HG03196 (cell line): ENCODE measurements around the gene PROS1.

ENCODE experiments used
- ATAC-seq: cut with Tn5 transposase; IDR thresholded peaks from one replicate; pipeline ENCODE4 v1.9.1; 2021; ENCODE audit not compliant: unreplicated experiment

The PROS1 gene

GRCh38 chr3:93973131-93974126, at the start of gene PROS1:
TSS of gene PROS1 (minus strand) at chr3:93973896. CDS start at chr3:93973749, 147 bp downstream.
- ATAC-seq, result peak; percentile 85

- ATAC-seq, result no peak
These were observed 46.6 kb upstream of the PROS1 start for GRCh38 chr3:94020293-94020692.

GRCh38 chr3:94019659-94020058, 46.0 kb upstream of the PROS1 start:
- no peak for ATAC-seq

- ATAC-seq, result no peak
These were observed 41.3 kb upstream of the PROS1 start for GRCh38 chr3:94015025-94015424.

DNA sequence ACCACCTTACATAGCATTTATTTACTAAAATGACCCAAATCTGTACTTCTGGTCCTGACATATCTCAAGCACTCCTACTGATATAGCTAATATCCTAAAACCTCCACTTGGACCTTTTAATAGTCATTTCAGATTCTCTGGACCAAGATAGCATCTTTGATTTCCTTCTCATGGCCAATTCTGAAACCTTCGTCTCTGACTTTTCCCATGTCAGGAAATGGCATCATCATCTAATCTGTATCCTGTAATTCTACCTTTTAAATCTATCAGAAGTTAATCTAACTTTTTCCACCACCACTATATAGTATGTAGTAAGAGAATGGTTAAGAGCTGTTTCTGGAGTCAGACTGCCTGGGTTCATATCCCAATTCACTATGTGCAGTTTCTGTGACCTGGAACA, 38.5 kb upstream of the PROS1 start:
- no peak for ATAC-seq

- no peak for ATAC-seq
These were observed 37.6 kb upstream of the PROS1 start for GRCh38 chr3:94011233-94011711.

GRCh38 chr3:94009608-94010007, 35.9 kb upstream of the PROS1 start:
- ATAC-seq, result no peak

- no peak for ATAC-seq
These were observed 34.6 kb upstream of the PROS1 start for GRCh38 chr3:94008253-94008652.

- peak; percentile 91 for ATAC-seq
These were observed 30.7 kb upstream of the PROS1 start for GRCh38 chr3:94004301-94004910.

GRCh38 chr3:94001827-94002495, 28.3 kb upstream of the PROS1 start:
- ATAC-seq, result no peak

- ATAC-seq, result no peak
These were observed 27.5 kb upstream of the PROS1 start for GRCh38 chr3:94001191-94001590.

GRCh38 chr3:93994056-93994455, 20.4 kb upstream of the PROS1 start:
- no peak for ATAC-seq

DNA sequence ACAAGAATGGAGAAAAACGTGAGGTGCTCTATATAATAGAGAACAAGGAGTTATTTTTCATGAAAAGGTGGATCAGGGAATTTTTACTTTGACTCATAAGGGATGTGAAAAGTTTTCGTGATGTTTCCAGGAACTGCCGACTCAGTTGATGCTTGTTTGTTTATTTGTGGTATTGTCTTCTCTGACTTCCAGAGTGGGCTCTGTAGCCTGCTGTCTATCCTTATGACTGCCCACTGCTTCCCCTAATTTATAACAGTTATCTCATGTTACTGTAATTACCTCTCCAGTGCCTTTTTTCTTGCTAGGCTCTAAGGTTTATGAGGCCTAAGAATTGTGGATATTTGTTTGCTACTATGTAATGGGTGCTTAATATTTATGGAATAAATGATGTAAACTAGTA, 18.5 kb upstream of the PROS1 start:
- no peak for ATAC-seq

DNA sequence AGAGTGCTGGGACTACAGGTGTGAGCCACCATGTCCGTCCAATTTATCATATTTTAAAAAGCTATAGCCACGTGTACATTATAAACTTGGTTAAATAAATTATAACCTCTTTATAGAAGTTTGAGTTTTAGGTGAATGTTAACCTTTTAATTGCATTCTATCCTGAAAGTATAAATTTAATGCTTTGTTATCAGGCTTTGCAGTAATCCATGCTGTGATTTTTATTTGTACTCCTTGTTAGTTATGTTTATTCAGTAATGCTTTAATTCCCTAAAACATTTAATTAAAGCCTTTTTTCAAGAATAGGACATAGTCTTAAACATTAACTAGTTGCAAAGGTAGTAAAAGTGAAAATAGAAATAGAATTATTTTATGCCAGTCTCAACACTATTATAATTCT, 17.9 kb upstream of the PROS1 start:
- no peak for ATAC-seq

DNA sequence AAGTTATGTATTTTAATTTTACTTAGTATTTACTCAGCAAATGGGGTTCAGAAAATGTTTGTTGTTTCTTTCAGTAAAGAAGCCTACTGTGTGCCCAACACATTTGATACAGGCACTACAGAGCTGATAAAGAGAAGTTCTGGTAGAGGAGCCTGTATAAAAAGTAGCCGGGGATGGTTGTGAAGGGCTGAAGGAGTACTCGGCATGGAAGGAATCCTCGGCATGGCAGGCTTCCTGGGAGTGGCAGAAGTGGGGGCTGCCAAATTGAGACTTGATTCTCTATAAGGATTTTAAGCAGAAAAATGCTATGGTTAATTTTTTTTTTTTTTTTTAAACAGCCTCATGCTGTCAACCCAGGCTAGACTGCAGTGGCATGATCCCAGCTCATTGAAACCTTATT, 15.5 kb upstream of the PROS1 start:
- ATAC-seq, result no peak

DNA sequence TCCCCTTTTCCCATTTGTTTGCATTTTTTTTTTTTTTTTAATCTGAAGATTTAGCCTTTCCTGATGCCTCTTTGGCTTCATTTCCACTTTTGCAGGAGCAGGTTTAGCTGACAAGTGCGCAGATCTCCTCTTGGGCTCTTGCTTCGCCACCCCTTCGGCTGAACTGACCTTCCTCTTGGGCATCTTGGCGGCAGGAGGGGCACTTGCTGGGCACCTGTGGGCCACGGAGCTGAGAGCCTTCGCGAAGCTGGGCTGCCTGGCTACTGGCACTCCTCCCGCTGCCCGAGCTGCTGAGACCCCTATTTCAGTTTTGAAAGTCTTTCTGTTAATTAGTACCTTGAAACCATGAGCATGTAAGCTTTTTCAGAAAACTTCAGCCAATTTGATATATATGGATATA, 15.1 kb upstream of the PROS1 start:
- no peak for ATAC-seq

DNA sequence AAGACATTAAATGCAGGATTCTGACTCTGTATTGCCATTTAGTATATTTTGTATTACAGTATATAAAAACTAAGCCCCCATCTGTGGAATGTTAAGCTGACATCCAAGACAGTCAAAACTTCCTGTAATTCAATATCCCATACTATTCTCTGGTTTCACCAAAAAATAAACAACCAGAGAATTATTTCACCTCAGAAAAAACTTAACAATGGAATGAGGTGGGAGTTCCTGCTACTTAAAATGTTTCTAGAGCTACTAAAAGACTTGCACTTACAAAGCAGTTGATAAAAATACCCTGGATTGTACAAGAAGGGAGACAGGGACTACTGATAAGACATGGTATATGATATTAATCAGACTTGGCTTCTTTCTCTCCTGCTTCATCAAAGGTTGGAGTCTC, 14.6 kb upstream of the PROS1 start:
- no peak for ATAC-seq

DNA sequence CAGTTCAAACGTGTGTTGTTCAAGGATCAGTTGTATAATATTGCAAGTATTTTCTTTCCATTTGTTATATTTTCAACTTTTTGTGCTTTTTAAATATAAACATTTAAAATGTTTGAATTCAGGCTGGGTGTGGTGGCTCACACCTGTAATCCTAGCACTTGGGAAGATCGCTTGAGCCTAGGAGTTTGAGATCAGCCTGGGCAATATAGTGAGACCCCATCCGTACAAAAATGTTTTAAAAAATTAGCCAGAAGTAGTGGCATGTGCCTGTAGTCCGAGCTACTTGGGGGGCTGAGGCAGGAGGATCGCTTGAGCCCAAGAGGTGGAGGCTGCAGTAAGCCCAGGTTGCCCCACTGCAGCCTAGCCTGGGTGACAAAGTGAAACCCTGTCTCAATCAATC, 10.9 kb upstream of the PROS1 start:
- ATAC-seq, result no peak

DNA sequence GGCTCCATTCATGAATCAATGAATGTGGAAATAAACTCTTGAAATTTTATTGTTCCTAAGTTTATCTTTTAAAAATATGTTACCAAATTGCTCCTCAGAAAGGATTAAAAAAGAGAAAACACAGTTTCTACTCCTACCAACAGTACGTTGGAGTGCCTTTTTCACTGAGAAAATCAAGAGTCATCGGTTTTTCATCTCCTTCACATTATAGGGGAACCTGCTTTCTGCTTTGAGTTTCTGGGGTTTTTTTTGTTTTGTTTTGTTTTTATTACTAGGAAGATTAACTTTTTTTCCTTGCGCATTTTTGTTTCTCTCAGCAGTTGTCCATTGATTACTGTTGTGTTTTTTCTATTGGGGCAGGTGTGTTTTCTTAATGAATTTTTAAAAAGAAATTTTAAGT, 9.7 kb upstream of the PROS1 start:
- ATAC-seq, result no peak

GRCh38 chr3:93981649-93982048, 8.0 kb upstream of the PROS1 start:
- no peak for ATAC-seq

DNA sequence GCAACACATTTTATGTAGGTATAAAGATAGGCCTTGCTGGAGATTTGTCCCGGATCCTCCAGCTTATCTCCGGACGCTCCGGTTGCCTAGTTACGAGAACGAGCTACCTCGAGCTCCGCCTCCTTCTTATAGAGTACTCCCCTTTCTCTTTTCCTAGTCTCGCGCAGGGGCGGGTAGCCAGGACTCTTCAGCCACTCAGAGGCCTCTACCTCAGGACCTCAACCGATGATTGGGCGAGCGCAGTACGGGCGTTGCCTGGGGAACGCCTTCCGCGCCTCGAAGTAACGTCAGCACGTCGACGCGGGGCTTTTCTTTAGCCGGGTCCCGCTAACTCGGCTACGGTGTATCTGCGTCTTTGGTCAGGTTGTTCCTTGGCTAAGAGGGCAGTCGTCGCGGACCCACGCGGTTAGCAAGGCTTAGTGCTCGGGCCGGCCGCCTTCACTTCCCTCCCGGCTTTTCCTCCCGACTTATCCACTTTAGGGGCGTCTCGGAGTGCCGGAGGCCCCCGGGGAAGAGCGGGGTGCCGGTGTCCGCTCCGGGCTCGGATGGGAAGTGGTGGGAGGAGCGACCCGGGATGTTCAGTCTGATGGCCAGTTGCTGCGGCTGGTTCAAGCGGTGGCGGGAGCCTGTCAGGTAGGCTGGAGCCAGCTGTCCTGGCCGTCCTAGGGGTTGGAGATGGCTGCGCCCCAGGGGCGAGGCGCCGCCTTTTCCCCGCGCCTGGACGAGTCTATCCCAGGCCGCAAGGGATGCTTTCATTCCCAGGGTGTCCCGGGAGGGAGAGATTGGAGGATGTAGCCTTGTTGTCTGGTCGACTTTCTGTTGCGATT, 6.4 kb upstream of the PROS1 start, which contains the start of gene ARL13B:
ARL13B (plus strand) TSS at position 306 of the 827 bp plus-strand sequence; CDS start at position 575, 269 bp downstream.
- peak; percentile 100 for ATAC-seq
